HL-60 (cell line): ENCODE results near the gene R3HCC1L.
A peak's percentile ranks its signal among the peaks of the same experiment; 100 is the strongest.

Source experiments
- DNase-seq, 2 experiments: peaks; one replicate each; pipeline ENCODE4 v3.0.0-alpha.2; 2010 to 2020; ENCODE audit warnings: low read depth in 1 of 2, low spot score in 1 of 2
- H3K27ac ChIP-seq: fragments of 250-450 bp; sonication (Bioruptor Pico); replicated peaks from 2 replicates; pipeline ENCODE4 v1.5.1; 2020; ENCODE audit warnings: mild to moderate bottlenecking, moderate library complexity
- H3K27me3 ChIP-seq: fragments of 250-450 bp; sonication (Bioruptor Pico); 2 replicates; pipeline ENCODE4 v1.5.1; 2021; ENCODE audit warnings: mild to moderate bottlenecking, moderate library complexity; ENCODE audit not compliant: insufficient read depth, poor library complexity, severe bottlenecking
- H3K4me3 ChIP-seq: replicated peaks from 2 replicates; pipeline ENCODE4 v1.5.1; 2011; ENCODE audit warnings: mild to moderate bottlenecking, control low read depth, low read length; ENCODE audit not compliant: insufficient read depth
- CTCF ChIP-seq: IDR thresholded peaks from one replicate; pipeline ENCODE4 v1.5.1; 2011; ENCODE audit warnings: low read length, control low read depth, inconsistent platforms; ENCODE audit not compliant: insufficient read depth
- GABPA ChIP-seq: IDR thresholded peaks from 2 replicates; pipeline ENCODE4 v1.6.1; 2012; ENCODE audit warnings: low read depth
- POLR2AphosphoS5 ChIP-seq: IDR thresholded peaks from 2 replicates; pipeline ENCODE4 v1.6.1; 2012; ENCODE audit warnings: low read depth
- REST ChIP-seq: IDR thresholded peaks from 2 replicates; pipeline ENCODE4 v1.6.1; 2012; ENCODE audit warnings: low read depth; ENCODE audit not compliant: insufficient replicate concordance
- SPI1 ChIP-seq: IDR thresholded peaks from 2 replicates; pipeline ENCODE4 v1.6.1; 2012; ENCODE audit warnings: low read depth, mild to moderate bottlenecking, borderline replicate concordance
- long read RNA-seq: library from polyadenylated mRNA; unstranded; transcript quantifications from one replicate; pipeline ENCODE4 v2.0.0, GENCODE V29; 2020

The R3HCC1L gene
- long read RNA-seq, transcript R3HCC1L-201 (10 exons, 3,379 nt): major isoform, 11 of 104 reads
- long read RNA-seq, partial matches to known transcripts: 8 of 104 reads
- long read RNA-seq, other reads (novel, unspliced or antisense): 84 of 104 reads

- Histone ChIP-seq H3K4me3 (peak within 1 kb of the TSS; percentile 60), H3K27ac (peak within 1 kb of the TSS; percentile 87), H3K27me3 (no peaks in the 10 kb centered on the region)
- peak; percentile 70 to 93 for DNase-seq
- peak; percentile 86 for TF ChIP-seq POLR2AphosphoS5
- no peak for TF ChIP-seq CTCF
- TF ChIP-seq REST: peak; percentile 45
- peak; percentile 64; the same call in 1 of the 2 replicates for TF ChIP-seq GABPA
- peak; percentile 41; the same call in 1 of the 2 replicates for TF ChIP-seq SPI1
Measured at GRCh38 chr10:98134431-98135221, at the start of gene R3HCC1L. TSS of gene R3HCC1L (plus strand) at chr10:98134657. CDS start at chr10:98208115, 73,458 bp downstream.

GRCh38 chr10:98085238-98085637, 49.2 kb upstream of the R3HCC1L start:
- Histone ChIP-seq H3K27ac (no peak overlapping the region), H3K4me3 (no peak overlapping the region), H3K27me3 (no peaks in the 10 kb centered on the region)
- DNase-seq: no peak
- no peak for TF ChIP-seq GABPA
- no peak for TF ChIP-seq CTCF
- no peak for TF ChIP-seq POLR2AphosphoS5
- TF ChIP-seq REST: no peak
- TF ChIP-seq SPI1: no peak

GRCh38 chr10:98086837-98087708, 47.4 kb upstream of the R3HCC1L start:
- Histone ChIP-seq H3K27ac (no peak overlapping the region), H3K27me3 (no peaks in the 10 kb centered on the region), H3K4me3 (no peak overlapping the region)
- TF ChIP-seq CTCF (no peak), POLR2AphosphoS5 (no peak), REST (peak; percentile 89), SPI1 (no peak)
- DNase-seq: no peak
